Endothelial cell of umbilical vein (primary cell): ENCODE measurements around the gene TSPAN15.

Experiments
- CTCF ChIP-seq, 2 donors: IDR thresholded peaks; 1 replicate in 1 of 2; 2 replicates in 1 of 2; pipeline ENCODE4 v1.5.1; 2011; ENCODE audit warnings: low read length in 2 of 2, mild to moderate bottlenecking in 2 of 2, moderate library complexity in 2 of 2, control low read depth in 1 of 2, inconsistent platforms in 1 of 2, low read depth in 1 of 2; ENCODE audit not compliant: insufficient read depth in 1 of 2; ENCODE audit errors: extremely low read depth in 1 of 2
- POLR2A ChIP-seq: IDR thresholded peaks from 2 replicates; pipeline ENCODE4 v1.6.1; 2012; ENCODE audit warnings: low read depth, mild to moderate bottlenecking, control low read depth, low read length
- POLR2AphosphoS5 ChIP-seq: IDR thresholded peaks from 2 replicates; pipeline ENCODE4 v1.6.1; 2012; ENCODE audit warnings: low read depth, mild to moderate bottlenecking, control low read depth, low read length, moderate library complexity; ENCODE audit not compliant: insufficient read depth

- TF ChIP-seq CTCF (IDR thresholded peaks at IDR 0.05; ENCODE audit: extremely low read depth in 1 of 2, insufficient read depth in 1 of 2, low read depth in 1 of 2, low read length in 2 of 2) (no peak), POLR2AphosphoS5 (no peak), POLR2A (no peak)
Observed at GRCh38 chr10:69505636-69506318, 54.5 kb downstream of the TSPAN15 start.
